GM12878 (cell line): ENCODE results near the gene PDE10A.

Experiments used
- CTCF ChIP-seq, 3 experiments: IDR thresholded peaks in 2 of 3; conservative IDR thresholded peaks in 1 of 3; 2 replicates each; pipeline ENCODE4 v1.5.1; 2011; ENCODE audit warnings: low read depth in 3 of 3, low read length in 3 of 3, mild to moderate bottlenecking in 3 of 3, control low read depth in 2 of 3, moderate library complexity in 2 of 3, inconsistent platforms in 1 of 3, mixed read lengths in 1 of 3; ENCODE audit not compliant: control insufficient read depth in 2 of 3, insufficient read depth in 1 of 3; ENCODE audit errors: extremely low read depth in 1 of 3
- EZH2 ChIP-seq: IDR thresholded peaks from 2 replicates; pipeline ENCODE4 v1.6.1; 2012; ENCODE audit warnings: low read depth, mild to moderate bottlenecking, control low read depth, inconsistent platforms, low read length, borderline replicate concordance; ENCODE audit not compliant: control insufficient read depth
- NRF1 ChIP-seq: conservative IDR thresholded peaks from 2 replicates; pipeline ENCODE4 v1.6.1; 2011; ENCODE audit warnings: mild to moderate bottlenecking, low read depth, low read length, improper control_type of control experiment
- REST ChIP-seq: IDR thresholded peaks from 2 replicates; pipeline ENCODE4 v1.6.1; 2012; ENCODE audit warnings: mild to moderate bottlenecking, low read depth, low read length
- SRF ChIP-seq, 2 experiments: IDR thresholded peaks; 2 replicates each; pipeline ENCODE4 v1.6.1; 2011; ENCODE audit warnings: low read depth in 2 of 2, low read length in 2 of 2, mild to moderate bottlenecking in 1 of 2, moderate library complexity in 1 of 2
- TAF1 ChIP-seq: IDR thresholded peaks from 2 replicates; pipeline ENCODE4 v1.6.1; 2011; ENCODE audit warnings: mild to moderate bottlenecking, low read depth, low read length, borderline replicate concordance
- ZNF274 ChIP-seq: IDR thresholded peaks from one replicate; pipeline ENCODE4 v1.8.0; 2011; ENCODE audit not compliant: insufficient read length, insufficient read depth

GRCh38 chr6:165488624-165489295 is 174.3 kb downstream of the PDE10A start:
- no peak for TF ChIP-seq EZH2
- TF ChIP-seq CTCF (IDR thresholded peaks at IDR 0.05 in 2 of 3, conservative IDR thresholded peaks at IDR 0.05 in 1 of 3; ENCODE audit: control insufficient read depth in 2 of 3, extremely low read depth in 1 of 3, insufficient read depth in 1 of 3, low read depth in 3 of 3, low read length in 3 of 3) = no peak
- no peak for TF ChIP-seq NRF1
- no peak for TF ChIP-seq TAF1
- TF ChIP-seq REST = no peak
- TF ChIP-seq ZNF274 = no peak
- no peak for TF ChIP-seq SRF (IDR thresholded peaks at IDR 0.05; ENCODE audit: low read depth in 2 of 2, low read length in 2 of 2)
